Tibial nerve (tissue), 3 donors: ENCODE measurements around the gene RAET1E.

Source experiments
- POLR2A ChIP-seq, 2 donors: fragments of 450-650 bp; IDR thresholded peaks; one replicate each; pipeline ENCODE4 v1.6.1; 2017; ENCODE audit warnings: antibody characterized with exemption in 2 of 2, mild to moderate bottlenecking in 2 of 2, moderate library complexity in 2 of 2
- TF ChIP-seq, protein P1 (sequence below), 5 experiments: fragments of 200-600 bp in 3 of 5; fragments of 450-650 bp in 2 of 5; sonication (generic) in 3 of 5; IDR thresholded peaks; one replicate each; pipeline ENCODE4 v1.5.1; 2016 to 2019; ENCODE audit warnings: antibody characterized with exemption in 5 of 5, mild to moderate bottlenecking in 3 of 5, moderate library complexity in 2 of 5

DNA sequence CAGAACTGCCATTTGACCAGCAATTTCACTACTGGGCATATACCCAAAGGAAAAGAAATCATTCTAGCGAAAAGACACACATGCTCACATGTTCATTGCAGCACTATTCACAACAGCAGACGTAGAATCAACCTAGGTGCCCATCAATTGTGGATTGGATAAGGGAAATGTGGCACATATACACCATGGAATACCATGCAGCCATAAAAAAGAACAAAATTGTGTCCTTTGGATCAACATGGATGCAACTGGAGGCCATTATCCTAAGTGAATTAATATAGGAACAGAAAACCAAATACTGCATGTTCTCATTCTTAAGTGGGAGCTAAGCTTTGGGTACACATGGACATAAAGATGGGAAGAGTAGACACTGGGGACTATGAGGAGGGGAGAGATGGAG is 16.1 kb downstream of the RAET1E start:
- TF ChIP-seq, protein P1, sequence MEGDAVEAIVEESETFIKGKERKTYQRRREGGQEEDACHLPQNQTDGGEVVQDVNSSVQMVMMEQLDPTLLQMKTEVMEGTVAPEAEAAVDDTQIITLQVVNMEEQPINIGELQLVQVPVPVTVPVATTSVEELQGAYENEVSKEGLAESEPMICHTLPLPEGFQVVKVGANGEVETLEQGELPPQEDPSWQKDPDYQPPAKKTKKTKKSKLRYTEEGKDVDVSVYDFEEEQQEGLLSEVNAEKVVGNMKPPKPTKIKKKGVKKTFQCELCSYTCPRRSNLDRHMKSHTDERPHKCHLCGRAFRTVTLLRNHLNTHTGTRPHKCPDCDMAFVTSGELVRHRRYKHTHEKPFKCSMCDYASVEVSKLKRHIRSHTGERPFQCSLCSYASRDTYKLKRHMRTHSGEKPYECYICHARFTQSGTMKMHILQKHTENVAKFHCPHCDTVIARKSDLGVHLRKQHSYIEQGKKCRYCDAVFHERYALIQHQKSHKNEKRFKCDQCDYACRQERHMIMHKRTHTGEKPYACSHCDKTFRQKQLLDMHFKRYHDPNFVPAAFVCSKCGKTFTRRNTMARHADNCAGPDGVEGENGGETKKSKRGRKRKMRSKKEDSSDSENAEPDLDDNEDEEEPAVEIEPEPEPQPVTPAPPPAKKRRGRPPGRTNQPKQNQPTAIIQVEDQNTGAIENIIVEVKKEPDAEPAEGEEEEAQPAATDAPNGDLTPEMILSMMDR (IDR thresholded peaks at IDR 0.05) = no peak
- no peak for TF ChIP-seq POLR2A (IDR thresholded peaks at IDR 0.05)
